Measurements from ENCODE around the gene KIR2DL1.
"Not testable (repeated sequence)": the region's sequence is repeated elsewhere in the genome, so short reads cannot be mapped to it uniquely, and the experiment has no call there.

GRCh38 chr19:54788154-54788553 is 18.6 kb downstream of the KIR2DL1 start:
- not testable (repeated sequence) for TF ChIP-seq ZNF24, CTCF (tag by site-specific recombination; IDR thresholded peaks at IDR 0.05)

All from HEK293 (cell line).